OCI-LY1 (cell line): ENCODE measurements around the gene DCDC1.

Source experiments
- H2AFZ ChIP-seq: fragments of 200-600 bp; sonication (generic), shearing (Covaris generic); 2 replicates; pipeline ENCODE4 v1.6.0; 2014; ENCODE audit warnings: antibody characterized with exemption, mild to moderate bottlenecking, low read length
- H3F3A ChIP-seq: fragments of 200-600 bp; sonication (generic), shearing (Covaris generic); 2 replicates; pipeline ENCODE4 v1.6.0; 2014; ENCODE audit warnings: mild to moderate bottlenecking, antibody characterized with exemption, low read length, moderate library complexity; ENCODE audit not compliant: insufficient read depth
- H3K27ac ChIP-seq: fragments of 200-600 bp; sonication (generic); 2 replicates; pipeline ENCODE4 v1.5.1; 2014; ENCODE audit warnings: low read length, mixed run types, mild to moderate bottlenecking, low read depth; ENCODE audit not compliant: poor library complexity, severe bottlenecking
- H3K27me3 ChIP-seq: fragments of 200-600 bp; sonication (generic); 2 replicates; pipeline ENCODE4 v1.6.0; 2014; ENCODE audit warnings: antibody characterized with exemption, mild to moderate bottlenecking, low read length, moderate library complexity; ENCODE audit not compliant: insufficient read depth
- H3K36me3 ChIP-seq: fragments of 200-600 bp; sonication (generic); 2 replicates; pipeline ENCODE4 v1.6.1; 2014; ENCODE audit warnings: mild to moderate bottlenecking, antibody characterized with exemption, low read length, moderate library complexity, mixed read lengths; ENCODE audit not compliant: insufficient read depth
- H3K4me1 ChIP-seq: fragments of 200-600 bp; sonication (generic); 2 replicates; pipeline ENCODE4 v1.5.1; 2014; ENCODE audit warnings: mild to moderate bottlenecking, low read length, moderate library complexity; ENCODE audit not compliant: insufficient read depth, severe bottlenecking
- H3K4me2 ChIP-seq: fragments of 200-600 bp; sonication (generic), shearing (Covaris generic); 2 replicates; pipeline ENCODE4 v1.6.1; 2014; ENCODE audit warnings: low read length
- H3K4me3 ChIP-seq: fragments of 200-600 bp; sonication (generic); 2 replicates; pipeline ENCODE4 v1.5.1; 2014; ENCODE audit warnings: low read length, low read depth, mild to moderate bottlenecking, mixed read lengths; ENCODE audit not compliant: poor library complexity, severe bottlenecking
- H3K79me2 ChIP-seq: fragments of 200-600 bp; shearing (Covaris generic); 2 replicates; pipeline ENCODE4 v1.6.1; 2016; ENCODE audit warnings: mixed run types, low read length, mixed read lengths; ENCODE audit not compliant: insufficient read depth
- H3K9ac ChIP-seq: fragments of 200-600 bp; sonication (generic), shearing (Covaris generic); 2 replicates; pipeline ENCODE4 v1.6.1; 2014; ENCODE audit warnings: mild to moderate bottlenecking, low read length, mixed read lengths
- H3K9me2 ChIP-seq: fragments of 200-600 bp; sonication (generic), shearing (Covaris generic); 2 replicates; pipeline ENCODE4 v1.6.1; 2014; ENCODE audit warnings: low read depth, mild to moderate bottlenecking, low read length, mixed read lengths
- H3K9me3 ChIP-seq: fragments of 200-600 bp; shearing (Covaris generic); 2 replicates; pipeline ENCODE4 v1.6.1; 2014; ENCODE audit warnings: low read length, mixed read lengths
- H4K20me1 ChIP-seq: fragments of 200-600 bp; sonication (generic), shearing (Covaris generic); 2 replicates; pipeline ENCODE4 v1.6.0; 2016; ENCODE audit warnings: mild to moderate bottlenecking, low read length; ENCODE audit not compliant: insufficient read depth
- CTCF ChIP-seq: fragments of 200-600 bp; sonication (generic), shearing (Covaris generic); IDR thresholded peaks from 2 replicates; pipeline ENCODE4 v1.5.1; 2017; ENCODE audit warnings: mild to moderate bottlenecking, antibody characterized with exemption, low read length, moderate library complexity, mixed read lengths
- EZH2 ChIP-seq: fragments of 200-600 bp; sonication (generic), shearing (Covaris generic); IDR thresholded peaks from 2 replicates; pipeline ENCODE4 v1.8.0; 2017; ENCODE audit warnings: borderline replicate concordance, mixed run types, mild to moderate bottlenecking, antibody characterized with exemption, low read length, moderate library complexity, mixed read lengths

DCDC1 gene

GRCh38 chr11:30921811-30922210 lies 447.7 kb downstream of the DCDC1 start:
- no peak overlapping the region for H3K4me3 ChIP-seq
- H3K79me2 ChIP-seq = no peaks in the 10 kb centered on the region
- H3K9me2 ChIP-seq = no peaks in the 10 kb centered on the region
- H3K9me3 ChIP-seq = no peaks in the 10 kb centered on the region
- H3K36me3 ChIP-seq = no peaks in the 10 kb centered on the region
- no peaks in the 10 kb centered on the region for H3F3A ChIP-seq
- H3K9ac ChIP-seq = no peak overlapping the region
- no peak overlapping the region for H3K27ac ChIP-seq
- H3K27me3 ChIP-seq = no peaks in the 10 kb centered on the region
- no peaks in the 10 kb centered on the region for H4K20me1 ChIP-seq
- H2AFZ ChIP-seq = no peak overlapping the region
- TF ChIP-seq CTCF (no peak), EZH2 (no peak)
- no peak overlapping the region for H3K4me2 ChIP-seq
- no peaks in the 10 kb centered on the region for H3K4me1 ChIP-seq

- Histone ChIP-seq H3K79me2 (no peaks in the 10 kb centered on the region), H3K27me3 (no peaks in the 10 kb centered on the region), H3K4me3 (no peak overlapping the region), H2AFZ (no peak overlapping the region), H3F3A (no peaks in the 10 kb centered on the region), H3K9me2 (no peaks in the 10 kb centered on the region), H3K4me2 (no peak overlapping the region), H3K36me3 (no peaks in the 10 kb centered on the region), H4K20me1 (no peaks in the 10 kb centered on the region), H3K9ac (no peak overlapping the region), H3K4me1 (no peaks in the 10 kb centered on the region), H3K27ac (no peak overlapping the region), H3K9me3 (no peaks in the 10 kb centered on the region)
- TF ChIP-seq EZH2 (no peak), CTCF (no peak)
Observed at GRCh38 chr11:30919389-30920152, 450.0 kb downstream of the DCDC1 start.

GRCh38 chr11:30917859-30918478 lies 451.6 kb downstream of the DCDC1 start:
- Histone ChIP-seq H3K9me3 (no peaks in the 10 kb centered on the region), H3K4me3 (no peak overlapping the region), H3K27ac (no peak overlapping the region), H3K4me2 (no peak overlapping the region), H3K79me2 (no peaks in the 10 kb centered on the region), H3K36me3 (no peaks in the 10 kb centered on the region), H3K27me3 (no peaks in the 10 kb centered on the region; the same call in 1 of the 2 replicates), H3F3A (no peaks in the 10 kb centered on the region), H4K20me1 (no peaks in the 10 kb centered on the region), H3K9ac (no peak overlapping the region), H3K4me1 (no peaks in the 10 kb centered on the region), H2AFZ (no peak overlapping the region), H3K9me2 (no peaks in the 10 kb centered on the region)
- TF ChIP-seq CTCF (peak; percentile 73), EZH2 (no peak)
